Esophagus squamous epithelium (tissue), 5 donors: ENCODE measurements around the gene MICAL2. TPM values are rescaled to one million over a fixed set of nuclear protein-coding genes. Genes with fewer than 3 reads are reported as not detected.

Source experiments
- DNase-seq: peaks from one replicate; lab custom pipeline; 2025; lab: John Stamatoyannopoulos, UW
- H3K27ac ChIP-seq, 4 donors: fragments of 200-600 bp; sonication (generic); one replicate each; pipeline ENCODE4 v1.5.1; 2016 to 2019; ENCODE audit warnings: mild to moderate bottlenecking in 1 of 4
- H3K27me3 ChIP-seq, 4 donors: fragments of 200-600 bp; sonication (generic); 1 replicate in 3 of 4; 2 replicates in 1 of 4; pipeline versions ENCODE4 v1.5.1 to v1.6.0; 2017 to 2021; ENCODE audit warnings: antibody characterized with exemption in 1 of 4
- H3K36me3 ChIP-seq, 3 donors: fragments of 200-600 bp; sonication (generic); one replicate each; pipeline ENCODE4 v1.5.1; 2016 to 2019
- H3K4me1 ChIP-seq, 3 donors: fragments of 200-600 bp; sonication (generic); one replicate each; pipeline ENCODE4 v1.5.1; 2017 to 2019
- H3K4me3 ChIP-seq, 4 donors: fragments of 200-600 bp; sonication (generic); 1 replicate in 3 of 4; 2 replicates in 1 of 4; pipeline ENCODE4 v1.5.1; 2016 to 2019; ENCODE audit warnings: mild to moderate bottlenecking in 2 of 4, moderate library complexity in 1 of 4
- H3K9me3 ChIP-seq, 3 donors: fragments of 200-600 bp; sonication (generic); one replicate each; pipeline ENCODE4 v1.5.1; 2016 to 2019
- POLR2A ChIP-seq, 4 donors: fragments of 450-650 bp; IDR thresholded peaks; one replicate each; pipeline ENCODE4 v1.6.1; 2017; ENCODE audit warnings: antibody characterized with exemption in 4 of 4, mild to moderate bottlenecking in 4 of 4, moderate library complexity in 3 of 4
- WGBS, 2 donors: methylation state at CpG; one replicate each; pipeline ENCODE4 v1.1.5; 2018; 5-methylcytosine and 5-hydroxymethylcytosine counted together
- intact Hi-C: fragments of 100-400 bp; cut with DNase I; formaldehyde crosslinking; loops from one replicate; pipeline ENCODE4 v1.15.0; 2022
- total RNA-seq, 4 donors: library from RNA; depleted of rRNA; stranded (reverse); fragments of >200 nt; gene quantifications; one replicate each; pipeline ENCODE4 v1.1.0, GENCODE V29; 2016
- TF ChIP-seq, protein P1 (sequence below), 6 experiments: fragments of 450-650 bp in 4 of 6; fragments of 200-600 bp in 2 of 6; sonication (generic) in 2 of 6; IDR thresholded peaks; one replicate each; pipeline ENCODE4 v1.5.1; 2016 to 2019; ENCODE audit warnings: antibody characterized with exemption in 6 of 6, mild to moderate bottlenecking in 4 of 6, moderate library complexity in 4 of 6
- donor health status: DM: yes; HTN: yes; CAD: no.

The MICAL2 gene
- total RNA-seq, 4 donors from 2014 or later = 10.1 to 49.0 (median 19.8) TPM

DNA sequence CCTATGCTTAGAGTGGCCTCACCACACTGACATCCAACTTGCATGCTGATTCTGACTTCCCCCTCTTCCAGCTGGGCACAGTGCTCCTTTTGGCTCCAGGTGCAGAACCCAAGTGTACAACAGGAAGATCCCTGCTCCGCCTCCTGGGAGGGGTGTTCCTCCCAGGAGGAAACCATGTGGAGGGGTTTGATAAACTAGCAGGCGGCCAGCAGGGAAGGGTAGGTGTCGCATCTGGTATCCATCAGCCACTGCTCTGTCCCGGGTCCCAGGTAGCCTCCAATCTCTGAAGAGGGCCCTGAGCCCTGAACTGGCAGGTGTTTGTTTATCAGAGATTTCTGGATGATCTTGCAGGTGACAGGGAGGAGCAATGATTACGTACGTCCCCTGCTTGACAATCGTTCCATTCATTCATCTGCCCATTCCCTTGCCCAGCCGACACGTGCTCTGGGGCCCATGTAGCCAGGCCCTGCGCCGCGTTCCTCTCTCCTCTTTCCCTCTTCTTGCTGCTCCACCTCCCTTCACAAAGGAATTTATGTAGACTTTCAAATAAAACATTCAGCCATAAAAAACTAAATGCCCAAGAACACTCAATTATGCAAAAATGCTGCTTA lies 41.2 kb upstream of the MICAL2 start:
- intact Hi-C loops = no loop called here
- Histone ChIP-seq H3K27ac (peak overlapping the region in 2 of 4 donors; percentile 57 to 64), H3K27me3 (no peaks in the 10 kb centered on the region), H3K4me1 (peaks cover 3 to 26% (median 20%) of the 10 kb centered on the region in 3 donors), H3K4me3 (no peak overlapping the region), H3K36me3 (no peaks in the 10 kb centered on the region), H3K9me3 (no peaks in the 10 kb centered on the region)
- no peak for TF ChIP-seq POLR2A (IDR thresholded peaks at IDR 0.05)
- TF ChIP-seq, protein P1, sequence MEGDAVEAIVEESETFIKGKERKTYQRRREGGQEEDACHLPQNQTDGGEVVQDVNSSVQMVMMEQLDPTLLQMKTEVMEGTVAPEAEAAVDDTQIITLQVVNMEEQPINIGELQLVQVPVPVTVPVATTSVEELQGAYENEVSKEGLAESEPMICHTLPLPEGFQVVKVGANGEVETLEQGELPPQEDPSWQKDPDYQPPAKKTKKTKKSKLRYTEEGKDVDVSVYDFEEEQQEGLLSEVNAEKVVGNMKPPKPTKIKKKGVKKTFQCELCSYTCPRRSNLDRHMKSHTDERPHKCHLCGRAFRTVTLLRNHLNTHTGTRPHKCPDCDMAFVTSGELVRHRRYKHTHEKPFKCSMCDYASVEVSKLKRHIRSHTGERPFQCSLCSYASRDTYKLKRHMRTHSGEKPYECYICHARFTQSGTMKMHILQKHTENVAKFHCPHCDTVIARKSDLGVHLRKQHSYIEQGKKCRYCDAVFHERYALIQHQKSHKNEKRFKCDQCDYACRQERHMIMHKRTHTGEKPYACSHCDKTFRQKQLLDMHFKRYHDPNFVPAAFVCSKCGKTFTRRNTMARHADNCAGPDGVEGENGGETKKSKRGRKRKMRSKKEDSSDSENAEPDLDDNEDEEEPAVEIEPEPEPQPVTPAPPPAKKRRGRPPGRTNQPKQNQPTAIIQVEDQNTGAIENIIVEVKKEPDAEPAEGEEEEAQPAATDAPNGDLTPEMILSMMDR (IDR thresholded peaks at IDR 0.05) = no peak
- 91 to 93% methylated on average over 9 to 11 of the region's 12 CpGs for WGBS, 2 donors
- DNase-seq = no peak

DNA sequence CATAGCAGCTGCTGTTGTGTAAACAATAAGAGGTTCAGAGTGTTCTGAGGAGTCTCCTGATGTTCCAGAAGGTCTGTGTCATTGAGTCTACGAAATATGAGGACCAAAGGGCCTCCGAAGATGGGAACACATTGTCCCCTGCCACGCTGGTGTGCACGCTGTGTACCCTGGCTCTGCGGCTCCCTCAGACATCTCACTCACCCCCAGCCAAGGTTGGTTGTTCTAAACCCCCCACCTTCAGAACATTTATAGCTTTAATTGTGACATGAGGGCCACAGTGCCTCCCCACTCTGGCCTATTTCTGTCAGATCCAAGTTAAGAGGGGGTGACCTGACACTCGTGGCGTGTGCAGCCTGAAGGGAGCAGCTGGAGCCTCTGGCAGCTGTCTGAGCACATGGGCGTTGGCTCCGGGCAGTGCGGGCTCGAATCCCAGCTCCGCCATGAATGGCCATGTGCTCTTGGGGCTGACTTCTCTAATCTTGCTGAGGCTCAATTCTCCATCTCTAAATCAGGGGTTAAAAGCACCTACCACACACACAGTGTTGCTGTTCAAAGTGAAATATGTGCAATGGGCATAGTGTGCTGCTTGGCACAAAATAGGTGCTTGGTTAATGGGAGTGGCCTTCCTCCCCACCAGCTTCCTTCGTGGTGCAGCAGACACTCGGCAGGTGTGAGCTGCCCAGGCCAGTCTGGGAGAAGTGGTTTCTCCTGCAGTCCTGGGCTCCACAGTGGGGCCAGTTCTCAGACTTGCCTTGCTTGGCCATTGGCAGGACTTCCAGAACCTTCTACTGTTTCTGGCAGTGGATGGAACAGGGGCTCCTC lies 39.7 kb upstream of the MICAL2 start:
- DNase-seq = no peak
- H3K27me3 ChIP-seq = no peaks in the 10 kb centered on the region
- no peak overlapping the region for H3K4me3 ChIP-seq
- H3K27ac ChIP-seq = peak overlapping the region; percentile 25 to 77 (median 72)
- H3K36me3 ChIP-seq = no peaks in the 10 kb centered on the region
- H3K4me1 ChIP-seq = peaks cover 3 to 26% (median 23%) of the 10 kb centered on the region in 3 donors
- intact Hi-C loops = no loop called here
- TF ChIP-seq, protein P1 (IDR thresholded peaks at IDR 0.05) = no peak
- TF ChIP-seq POLR2A (IDR thresholded peaks at IDR 0.05) = no peak
- 76 to 90% methylated on average over 5 to 10 of the region's 14 CpGs for WGBS, 2 donors
- H3K9me3 ChIP-seq = no peaks in the 10 kb centered on the region

DNA sequence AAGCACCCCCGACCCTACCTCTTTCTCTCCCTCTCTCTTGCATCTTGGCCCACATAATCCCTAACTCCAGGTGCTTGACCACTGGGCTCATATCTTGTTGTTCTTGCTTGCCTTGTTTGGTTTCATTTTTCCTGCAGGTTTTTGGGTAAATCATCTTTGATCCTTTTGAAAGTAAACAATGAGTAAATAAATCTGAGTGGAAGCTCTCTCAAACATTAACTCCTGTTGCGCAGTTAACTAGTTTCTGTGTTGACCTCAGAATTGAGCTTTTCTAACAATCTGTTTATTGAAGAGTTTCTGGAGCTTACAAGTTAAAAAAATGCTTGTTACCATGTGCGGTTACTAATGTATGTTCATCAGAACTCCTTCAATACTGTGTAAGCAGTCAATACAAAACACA lies 38.8 kb upstream of the MICAL2 start:
- intact Hi-C loops = no loop called here
- no peak for DNase-seq
- Histone ChIP-seq H3K27me3 (no peaks in the 10 kb centered on the region), H3K36me3 (no peaks in the 10 kb centered on the region), H3K4me1 (peaks cover 5 to 22% (median 20%) of the 10 kb centered on the region in 3 donors), H3K4me3 (no peak overlapping the region), H3K9me3 (no peaks in the 10 kb centered on the region), H3K27ac (peak overlapping the region in 2 of 4 donors; percentile 69 to 74)
- 84 to 94% methylated on average over 3 of the region's 3 CpGs for WGBS, 2 donors
- TF ChIP-seq, protein P1 (IDR thresholded peaks at IDR 0.05) = no peak
- no peak for TF ChIP-seq POLR2A (IDR thresholded peaks at IDR 0.05)

DNA sequence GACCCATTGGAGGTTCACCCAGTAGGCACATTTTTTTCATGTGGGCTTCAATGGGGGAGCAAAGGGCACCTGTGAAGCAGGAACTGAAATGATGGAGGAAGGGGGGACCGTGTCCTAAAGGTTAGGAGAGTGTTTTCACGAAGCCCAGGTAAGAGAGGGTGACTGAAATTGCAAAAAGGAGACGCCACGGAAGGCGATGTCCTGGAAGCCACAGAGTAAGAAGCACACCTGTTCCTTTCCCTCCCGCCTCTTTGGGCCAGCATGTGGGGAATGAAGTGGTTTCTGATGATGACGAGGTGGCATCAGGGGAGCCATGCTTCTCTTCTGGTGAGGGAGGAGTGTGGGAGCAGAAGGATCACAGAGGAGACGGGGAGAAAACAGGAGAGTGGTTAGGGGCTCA lies 37.0 kb upstream of the MICAL2 start:
- H3K9me3 ChIP-seq = no peaks in the 10 kb centered on the region
- 87 to 89% methylated on average over 8 of the region's 8 CpGs for WGBS, 2 donors
- no peaks in the 10 kb centered on the region for H3K36me3 ChIP-seq
- H3K4me3 ChIP-seq = no peak overlapping the region
- TF ChIP-seq POLR2A (IDR thresholded peaks at IDR 0.05) = no peak
- TF ChIP-seq, protein P1 (IDR thresholded peaks at IDR 0.05) = no peak
- intact Hi-C loops = no loop called here
- peaks cover 5 to 17% (median 13%) of the 10 kb centered on the region in 3 donors for H3K4me1 ChIP-seq
- DNase-seq = no peak
- H3K27ac ChIP-seq = no peak overlapping the region
- no peaks in the 10 kb centered on the region for H3K27me3 ChIP-seq

DNA sequence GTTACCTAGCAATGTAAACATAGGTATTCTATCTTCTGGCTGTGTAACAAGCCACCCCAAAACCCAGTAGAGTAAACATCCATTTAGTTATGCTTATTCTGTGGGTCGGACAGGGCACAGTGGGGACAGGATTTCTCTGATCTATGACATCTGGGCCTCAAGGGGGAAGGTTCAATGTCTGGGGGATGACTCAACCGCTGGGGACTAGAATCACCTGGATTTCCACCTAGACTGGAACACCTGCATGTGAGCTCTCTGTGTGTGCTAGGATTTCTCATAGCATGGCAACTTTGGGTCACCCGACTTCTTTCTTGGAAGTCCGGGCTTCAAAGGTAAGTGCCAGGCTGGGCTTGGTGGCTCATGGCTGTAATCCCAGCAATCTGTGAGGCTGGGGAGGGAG lies 36.5 kb upstream of the MICAL2 start:
- intact Hi-C loops = no loop called here

More for the DNA sequence above, 36.5 kb upstream of the MICAL2 start:
- TF ChIP-seq, protein P1 (IDR thresholded peaks at IDR 0.05) = no peak
- no peak for TF ChIP-seq POLR2A (IDR thresholded peaks at IDR 0.05)
- H3K27ac ChIP-seq = no peak overlapping the region
- no peaks in the 10 kb centered on the region for H3K27me3 ChIP-seq
- H3K4me3 ChIP-seq = no peak overlapping the region
- no peaks in the 10 kb centered on the region for H3K36me3 ChIP-seq
- no peak for DNase-seq
- H3K4me1 ChIP-seq = peaks cover 5 to 17% (median 13%) of the 10 kb centered on the region in 3 donors
- no peaks in the 10 kb centered on the region for H3K9me3 ChIP-seq
- WGBS, 2 donors = 79 to 88% methylated on average over 3 to 4 of the region's 4 CpGs
